Fibroblast of villous mesenchyme (primary cell): ENCODE measurements around the gene GDPD5. TPM values are rescaled to one million over a fixed set of nuclear protein-coding genes. Genes with fewer than 3 reads are reported as not detected.

Source experiments
- DNase-seq: peaks from one replicate; pipeline ENCODE4 v3.0.0-alpha.2; 2010; ENCODE audit warnings: low read depth
- H3K4me3 ChIP-seq: 2 replicates; pipeline ENCODE4 v1.5.1; 2011; ENCODE audit warnings: low read depth, mild to moderate bottlenecking, low read length
- total RNA-seq: library from RNA; depleted of rRNA; stranded (reverse); fragments of >200 nt; gene quantifications from 2 replicates; pipeline ENCODE4 v1.2.3, GENCODE V29; 2012
- TF ChIP-seq, protein P1 (sequence below): IDR thresholded peaks from 2 replicates; pipeline ENCODE4 v1.5.1; 2012; ENCODE audit warnings: low read depth, mild to moderate bottlenecking, low read length; ENCODE audit not compliant: insufficient read depth

The GDPD5 gene
- total RNA-seq, 1 donor = 9.5 TPM

DNA sequence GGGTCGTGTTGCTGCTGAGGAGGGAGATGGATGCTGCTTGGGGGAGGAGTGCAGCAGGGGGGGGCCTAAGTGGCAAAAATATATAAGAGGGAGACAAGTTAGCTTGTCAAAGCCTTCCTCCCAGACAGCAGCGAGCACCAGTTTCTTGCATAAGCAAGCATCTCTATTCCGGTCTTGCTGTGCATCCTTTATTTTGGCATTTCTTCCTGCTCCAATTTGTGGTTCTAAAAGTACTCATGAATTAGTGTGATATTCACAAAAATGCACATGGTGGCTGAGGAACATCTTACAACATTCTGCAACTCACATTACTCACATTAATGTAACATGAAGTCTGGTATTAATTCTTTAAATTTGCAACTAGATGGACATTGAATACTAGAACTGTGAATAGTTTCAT is 32.1 kb downstream of the GDPD5 start:
- H3K4me3 ChIP-seq = no peak overlapping the region
- DNase-seq = no peak
- TF ChIP-seq, protein P1, sequence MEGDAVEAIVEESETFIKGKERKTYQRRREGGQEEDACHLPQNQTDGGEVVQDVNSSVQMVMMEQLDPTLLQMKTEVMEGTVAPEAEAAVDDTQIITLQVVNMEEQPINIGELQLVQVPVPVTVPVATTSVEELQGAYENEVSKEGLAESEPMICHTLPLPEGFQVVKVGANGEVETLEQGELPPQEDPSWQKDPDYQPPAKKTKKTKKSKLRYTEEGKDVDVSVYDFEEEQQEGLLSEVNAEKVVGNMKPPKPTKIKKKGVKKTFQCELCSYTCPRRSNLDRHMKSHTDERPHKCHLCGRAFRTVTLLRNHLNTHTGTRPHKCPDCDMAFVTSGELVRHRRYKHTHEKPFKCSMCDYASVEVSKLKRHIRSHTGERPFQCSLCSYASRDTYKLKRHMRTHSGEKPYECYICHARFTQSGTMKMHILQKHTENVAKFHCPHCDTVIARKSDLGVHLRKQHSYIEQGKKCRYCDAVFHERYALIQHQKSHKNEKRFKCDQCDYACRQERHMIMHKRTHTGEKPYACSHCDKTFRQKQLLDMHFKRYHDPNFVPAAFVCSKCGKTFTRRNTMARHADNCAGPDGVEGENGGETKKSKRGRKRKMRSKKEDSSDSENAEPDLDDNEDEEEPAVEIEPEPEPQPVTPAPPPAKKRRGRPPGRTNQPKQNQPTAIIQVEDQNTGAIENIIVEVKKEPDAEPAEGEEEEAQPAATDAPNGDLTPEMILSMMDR = no peak

DNA sequence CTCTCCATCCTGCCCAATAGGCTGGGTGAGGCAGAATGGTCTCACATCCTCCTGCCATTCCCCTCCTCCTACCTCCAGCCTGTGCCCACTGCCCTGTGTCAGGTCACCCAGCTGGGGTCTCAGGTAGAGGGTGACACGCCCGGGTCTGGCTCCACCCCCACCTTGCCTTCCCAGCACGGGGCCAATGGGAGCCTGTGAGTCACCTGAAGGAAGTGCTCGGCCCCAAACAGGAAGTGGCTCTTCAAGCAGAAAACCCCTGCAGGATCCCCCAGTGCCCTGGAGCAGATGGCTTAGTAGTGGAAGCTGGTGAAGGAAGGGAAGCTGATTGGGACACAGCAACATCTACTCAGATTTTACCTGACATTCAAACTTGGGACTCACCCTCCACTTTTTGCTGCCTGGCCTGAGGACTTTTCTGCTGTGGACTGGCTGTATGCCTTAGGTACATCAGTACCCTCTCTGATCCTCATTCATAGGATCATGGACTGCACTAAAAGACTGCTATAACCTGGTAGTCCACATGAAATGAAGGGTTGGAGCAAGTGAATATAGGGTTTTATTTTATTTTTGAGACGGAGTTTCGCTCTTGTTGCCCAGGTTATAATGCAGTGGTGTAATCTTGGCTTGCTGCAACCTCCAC is 33.4 kb downstream of the GDPD5 start:
- H3K4me3 ChIP-seq = no peak overlapping the region
- TF ChIP-seq, protein P1 = no peak
- DNase-seq = no peak

- no peak overlapping the region for H3K4me3 ChIP-seq
- TF ChIP-seq, protein P1 = no peak
- DNase-seq = no peak
Measured at GRCh38 chr11:75491465-75491864, 34.3 kb downstream of the GDPD5 start.

GRCh38 chr11:75490221-75491181 is 35.2 kb downstream of the GDPD5 start:
- no peak overlapping the region for H3K4me3 ChIP-seq
- DNase-seq = no peak
- TF ChIP-seq, protein P1 = no peak

DNA sequence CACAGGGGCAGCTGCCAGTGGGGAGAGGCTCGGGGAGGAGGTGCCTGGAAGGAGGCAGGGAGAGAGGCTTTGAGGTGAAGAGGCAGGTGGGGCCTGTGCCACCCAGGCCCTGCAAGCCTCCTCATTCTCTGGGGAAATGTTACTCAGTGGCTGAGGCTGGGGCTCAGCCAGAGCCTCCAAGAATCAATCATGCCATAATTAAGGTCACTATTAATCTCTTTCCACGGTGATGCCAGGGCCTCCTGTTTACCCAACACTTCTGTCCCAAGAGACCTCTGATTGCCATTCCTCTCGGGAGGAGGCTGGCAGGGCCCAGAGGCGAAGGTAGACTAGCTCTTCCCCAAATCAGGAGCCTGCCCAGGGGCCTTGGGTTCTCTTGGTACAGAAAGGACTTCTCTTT is 38.4 kb downstream of the GDPD5 start:
- no peak for DNase-seq
- no peak overlapping the region for H3K4me3 ChIP-seq
- TF ChIP-seq, protein P1 = no peak

GRCh38 chr11:75485742-75486141 is 40.0 kb downstream of the GDPD5 start:
- no peak overlapping the region for H3K4me3 ChIP-seq
- TF ChIP-seq, protein P1 = no peak
- no peak for DNase-seq
